GM19395 (cell line): ENCODE data around the gene NMS.

ENCODE experiments used
- ATAC-seq: cut with Tn5 transposase; IDR thresholded peaks from one replicate; pipeline ENCODE4 v1.9.1; 2021; ENCODE audit warnings: mild to moderate bottlenecking, moderate library complexity; ENCODE audit not compliant: unreplicated experiment

Gene NMS

GRCh38 chr2:100483895-100484294 is 13.6 kb downstream of the NMS start:
- no peak for ATAC-seq

DNA sequence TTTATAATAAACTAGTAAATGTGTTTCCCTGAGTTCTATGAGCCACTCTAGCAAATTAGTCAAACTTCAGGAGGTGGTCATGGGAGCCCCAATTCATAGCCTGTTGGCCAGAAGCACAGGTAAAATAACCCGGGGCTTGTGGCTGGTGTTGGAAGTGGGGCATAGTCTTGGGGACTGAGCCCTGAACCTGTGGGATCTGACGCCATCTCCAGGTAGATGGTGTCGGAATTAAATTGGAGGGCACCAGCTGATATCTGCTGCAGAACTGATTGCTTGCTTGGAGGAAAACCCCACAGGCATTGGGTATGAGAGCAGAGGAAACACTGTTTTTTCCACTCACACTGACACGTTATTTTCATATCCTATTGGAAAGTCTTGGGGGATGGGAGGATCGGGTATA is 14.1 kb downstream of the NMS start:
- no peak for ATAC-seq

DNA sequence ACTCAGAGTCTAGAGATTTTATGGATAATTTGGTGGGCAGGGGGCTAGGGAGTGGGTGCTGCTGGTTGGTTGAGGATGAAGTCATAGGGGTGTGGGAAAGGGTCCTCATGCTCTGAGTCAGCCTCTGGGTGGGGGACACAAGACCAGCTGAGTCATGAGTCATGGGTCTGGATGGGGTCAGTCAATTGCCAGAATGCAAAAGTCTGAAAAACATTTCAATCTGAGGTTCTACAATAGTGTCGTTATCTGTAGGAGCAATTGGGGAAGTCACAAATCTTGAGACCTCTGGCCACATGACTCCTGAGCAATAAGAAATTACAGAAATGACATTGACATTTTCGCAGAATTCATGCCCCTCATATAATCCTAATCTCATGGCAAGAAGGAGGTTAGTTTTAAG is 15.1 kb downstream of the NMS start:
- ATAC-seq: no peak

GRCh38 chr2:100494712-100495111 is 24.4 kb downstream of the NMS start:
- no peak for ATAC-seq

DNA sequence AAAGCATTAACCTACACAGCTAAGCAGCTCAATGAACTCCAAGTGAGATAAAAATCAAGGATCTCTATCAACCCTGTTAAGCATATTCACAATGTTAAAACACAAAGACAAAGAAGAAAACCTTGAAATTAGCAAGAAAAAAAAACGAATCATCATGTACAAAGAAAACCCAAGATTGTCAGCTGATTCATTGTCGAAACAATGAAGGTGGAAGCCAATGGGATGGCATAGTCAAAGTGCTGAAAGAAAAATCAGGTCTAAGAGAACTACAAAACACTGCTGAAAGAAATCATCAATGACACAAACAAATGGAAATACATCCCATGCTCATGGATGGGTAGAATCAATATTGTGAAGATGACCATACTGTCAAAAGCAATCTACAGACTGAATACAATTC is 32.5 kb downstream of the NMS start:
- no peak for ATAC-seq

DNA sequence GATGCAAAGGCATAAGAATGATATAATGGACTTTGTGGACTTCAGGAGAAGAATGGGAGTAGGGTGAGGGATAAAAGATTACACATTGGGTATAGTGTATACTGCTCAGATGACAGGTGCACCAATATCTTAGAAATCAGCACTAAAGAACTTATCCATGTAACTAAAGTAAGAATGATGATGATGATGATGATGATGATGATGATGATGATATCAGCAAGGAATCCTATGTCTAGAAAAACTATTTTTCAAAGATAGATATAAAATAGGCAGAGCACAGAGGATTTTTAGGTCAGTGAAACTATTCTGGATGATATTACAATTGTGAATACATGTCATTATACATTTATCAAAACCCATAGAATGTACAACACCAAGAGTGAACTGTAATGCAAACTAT is 34.3 kb downstream of the NMS start:
- ATAC-seq: no peak

DNA sequence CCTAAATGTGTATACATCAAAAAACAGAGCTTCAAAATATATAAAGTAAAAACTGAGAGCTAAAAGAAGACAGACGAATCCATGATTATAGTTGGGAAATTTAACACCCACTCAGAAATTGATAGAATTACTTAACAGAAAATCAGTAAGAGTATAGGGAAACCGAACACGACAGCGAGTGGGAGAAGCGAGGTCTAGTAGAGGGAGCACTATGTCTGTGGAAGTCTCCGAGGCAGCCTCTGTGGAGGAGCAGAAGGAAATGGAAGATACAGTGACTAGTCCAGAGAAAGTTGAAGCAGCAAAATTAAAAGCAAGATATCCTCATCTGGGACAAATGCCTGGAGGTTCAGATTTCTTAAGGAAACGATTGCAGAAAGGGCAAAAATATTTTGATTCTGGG is 38.8 kb downstream of the NMS start:
- no peak for ATAC-seq

DNA sequence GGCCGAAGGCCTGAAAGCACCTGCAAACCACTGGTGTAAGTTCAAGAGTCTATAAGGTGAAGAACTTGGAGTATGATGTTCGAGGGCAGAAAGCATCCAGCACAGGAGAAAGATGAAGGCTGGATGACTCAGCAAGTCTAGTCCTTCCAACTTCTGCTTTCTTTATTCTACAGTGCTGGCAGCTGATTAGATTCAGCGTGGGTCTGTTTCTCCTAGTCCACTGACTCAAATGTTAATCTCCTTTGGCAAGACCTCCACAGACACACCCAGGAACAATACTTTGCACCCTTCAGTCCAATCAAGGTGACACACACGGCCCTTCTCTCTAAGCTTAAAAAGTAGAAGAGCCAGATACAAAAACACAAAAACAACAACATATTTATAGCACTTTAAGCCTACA is 43.4 kb downstream of the NMS start:
- ATAC-seq: no peak

DNA sequence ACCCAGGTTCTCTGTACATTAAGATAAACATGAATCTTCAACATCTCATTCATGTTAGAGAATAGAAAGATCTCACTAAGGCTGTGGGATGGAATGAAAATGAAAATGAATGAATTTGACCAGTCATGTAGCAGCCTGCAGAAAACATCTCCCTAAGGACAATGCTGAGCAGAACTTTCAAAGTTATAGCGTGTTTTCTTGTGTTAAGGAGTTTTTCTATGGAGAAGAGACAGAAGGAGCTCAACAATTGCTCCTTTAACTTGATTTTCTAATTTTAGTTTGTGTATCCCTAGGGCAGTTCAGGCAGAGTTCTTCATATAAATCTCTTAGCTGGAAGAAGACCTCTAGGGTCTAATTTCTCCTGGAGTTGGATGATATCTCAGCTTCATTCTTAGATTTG is 47.3 kb downstream of the NMS start:
- no peak for ATAC-seq

- ATAC-seq: no peak
Measured at GRCh38 chr2:100518801-100519200, 48.5 kb downstream of the NMS start.

DNA sequence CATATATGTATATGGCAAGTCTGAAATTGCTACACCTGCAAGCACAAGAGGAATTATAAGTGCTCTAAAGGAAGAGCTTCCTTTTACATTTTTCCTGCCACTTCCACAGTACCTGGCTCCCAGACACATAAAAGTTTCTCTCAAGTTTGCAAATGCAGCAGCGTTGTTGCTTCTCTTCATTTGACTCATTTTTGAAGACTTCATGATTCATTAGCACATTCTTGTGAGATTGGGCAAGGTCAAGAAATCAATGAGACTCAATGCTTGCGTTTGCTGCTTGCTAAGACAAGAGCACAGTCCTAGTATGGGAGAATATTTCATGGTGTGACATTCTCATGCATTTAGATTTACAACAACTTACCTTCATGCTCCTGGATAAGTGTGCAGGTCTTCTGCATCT is 49.9 kb downstream of the NMS start:
- no peak for ATAC-seq

- no peak for ATAC-seq
Measured at GRCh38 chr2:100522430-100522829, 52.1 kb downstream of the NMS start.

DNA sequence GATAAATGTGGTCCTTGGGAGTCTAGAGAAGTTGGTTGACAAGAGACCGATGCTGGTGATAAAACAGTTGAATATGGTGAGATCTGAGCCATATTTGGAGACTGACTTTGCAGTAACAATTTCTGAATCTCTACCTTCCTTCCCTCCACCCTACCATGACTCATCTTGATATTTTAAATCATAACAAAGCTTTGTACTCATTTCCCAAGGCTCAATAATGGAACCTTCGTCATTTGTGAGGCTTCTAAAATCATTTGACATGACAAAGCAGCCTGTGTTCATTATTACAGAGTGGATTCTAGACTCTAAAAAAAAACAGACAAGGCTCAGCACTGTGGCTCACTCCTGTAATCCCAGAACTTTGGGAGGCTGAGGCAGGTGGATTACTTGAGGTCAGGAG is 54.0 kb downstream of the NMS start:
- no peak for ATAC-seq

GRCh38 chr2:100526868-100527267 is 56.6 kb downstream of the NMS start:
- no peak for ATAC-seq

DNA sequence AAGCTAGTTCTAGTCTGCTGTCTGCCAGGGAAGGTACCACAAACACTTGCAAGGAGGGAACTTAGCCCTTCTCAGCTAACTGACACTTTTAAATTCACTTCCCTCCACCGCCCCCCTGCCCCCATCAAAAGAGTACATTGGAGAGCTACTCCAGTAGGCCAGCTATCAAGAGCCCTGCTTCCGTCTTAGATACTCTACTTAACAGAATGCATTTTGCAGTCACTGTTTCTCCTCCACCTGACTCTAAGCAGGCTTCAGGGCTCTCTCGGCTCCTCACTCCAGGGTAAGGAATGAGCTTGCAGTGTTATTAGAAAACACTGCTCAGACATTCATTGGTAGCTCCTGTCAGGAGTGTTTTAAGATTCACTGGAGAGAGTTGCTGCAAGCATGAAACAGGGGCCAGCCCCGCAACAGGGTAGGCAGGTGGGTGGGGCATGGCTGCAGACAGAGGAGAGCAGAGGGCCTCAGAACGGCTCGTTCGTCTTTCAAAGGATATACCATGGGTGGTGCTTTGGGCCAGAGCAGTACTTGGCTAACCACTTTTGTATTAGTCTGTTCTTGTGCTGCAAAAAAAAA is 57.2 kb downstream of the NMS start:
- ATAC-seq: no peak

DNA sequence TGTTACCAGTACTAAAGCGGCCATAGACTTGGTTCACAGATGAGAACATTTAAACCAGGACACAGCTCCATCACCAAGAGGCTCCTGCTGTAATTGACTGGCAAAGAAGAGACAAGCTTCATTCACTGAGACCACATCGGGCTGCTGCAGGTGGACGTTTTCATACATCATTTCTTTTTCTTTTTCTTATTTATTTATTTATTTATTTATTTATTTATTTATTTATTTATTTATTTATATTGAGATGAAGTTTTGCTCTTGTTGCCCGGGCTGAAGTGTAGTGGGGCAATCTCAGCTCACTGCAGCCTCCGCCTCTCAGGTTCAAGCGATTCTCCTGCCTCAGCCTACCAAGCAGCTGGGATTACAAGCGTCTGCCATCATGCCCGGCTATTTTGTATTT is 58.9 kb downstream of the NMS start:
- ATAC-seq: no peak

GRCh38 chr2:100529900-100530299 is 59.6 kb downstream of the NMS start:
- ATAC-seq: no peak
